PFSK-1 (cell line): ENCODE results near the gene SAMD14.

Experiments
- POLR2AphosphoS5 ChIP-seq: IDR thresholded peaks from 2 replicates; pipeline ENCODE4 v1.6.1; 2012; ENCODE audit warnings: low read depth, mild to moderate bottlenecking, control low read depth, low read length, moderate library complexity
- TF ChIP-seq, protein P1 (sequence below), 2 experiments: IDR thresholded peaks; 2 replicates each; pipeline versions ENCODE4 v1.6.1 to v1.8.0; 2011 to 2012; ENCODE audit warnings: low read depth in 2 of 2, low read length in 2 of 2, control low read depth in 1 of 2, inconsistent platforms in 1 of 2, mild to moderate bottlenecking in 1 of 2, moderate library complexity in 1 of 2; ENCODE audit not compliant: insufficient read depth in 1 of 2

- TF ChIP-seq POLR2AphosphoS5 = no peak
- TF ChIP-seq, protein P1, sequence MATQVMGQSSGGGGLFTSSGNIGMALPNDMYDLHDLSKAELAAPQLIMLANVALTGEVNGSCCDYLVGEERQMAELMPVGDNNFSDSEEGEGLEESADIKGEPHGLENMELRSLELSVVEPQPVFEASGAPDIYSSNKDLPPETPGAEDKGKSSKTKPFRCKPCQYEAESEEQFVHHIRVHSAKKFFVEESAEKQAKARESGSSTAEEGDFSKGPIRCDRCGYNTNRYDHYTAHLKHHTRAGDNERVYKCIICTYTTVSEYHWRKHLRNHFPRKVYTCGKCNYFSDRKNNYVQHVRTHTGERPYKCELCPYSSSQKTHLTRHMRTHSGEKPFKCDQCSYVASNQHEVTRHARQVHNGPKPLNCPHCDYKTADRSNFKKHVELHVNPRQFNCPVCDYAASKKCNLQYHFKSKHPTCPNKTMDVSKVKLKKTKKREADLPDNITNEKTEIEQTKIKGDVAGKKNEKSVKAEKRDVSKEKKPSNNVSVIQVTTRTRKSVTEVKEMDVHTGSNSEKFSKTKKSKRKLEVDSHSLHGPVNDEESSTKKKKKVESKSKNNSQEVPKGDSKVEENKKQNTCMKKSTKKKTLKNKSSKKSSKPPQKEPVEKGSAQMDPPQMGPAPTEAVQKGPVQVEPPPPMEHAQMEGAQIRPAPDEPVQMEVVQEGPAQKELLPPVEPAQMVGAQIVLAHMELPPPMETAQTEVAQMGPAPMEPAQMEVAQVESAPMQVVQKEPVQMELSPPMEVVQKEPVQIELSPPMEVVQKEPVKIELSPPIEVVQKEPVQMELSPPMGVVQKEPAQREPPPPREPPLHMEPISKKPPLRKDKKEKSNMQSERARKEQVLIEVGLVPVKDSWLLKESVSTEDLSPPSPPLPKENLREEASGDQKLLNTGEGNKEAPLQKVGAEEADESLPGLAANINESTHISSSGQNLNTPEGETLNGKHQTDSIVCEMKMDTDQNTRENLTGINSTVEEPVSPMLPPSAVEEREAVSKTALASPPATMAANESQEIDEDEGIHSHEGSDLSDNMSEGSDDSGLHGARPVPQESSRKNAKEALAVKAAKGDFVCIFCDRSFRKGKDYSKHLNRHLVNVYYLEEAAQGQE (IDR thresholded peaks at IDR 0.05; ENCODE audit: insufficient read depth in 1 of 2, low read depth in 2 of 2, low read length in 2 of 2) = no peak
These were observed 35.1 kb upstream of the SAMD14 start for GRCh38 chr17:50165066-50165465.
